Sigmoid colon (tissue), 7 donors: ENCODE data around the gene DACT2. TPM values are rescaled to one million over a fixed set of nuclear protein-coding genes. Genes with fewer than 3 reads are reported as not detected.

ENCODE experiments used
- DNase-seq: peaks from one replicate; pipeline ENCODE4 v3.0.0-alpha.2; 2019
- H3K27ac ChIP-seq, 4 donors: fragments of 200-600 bp; sonication (generic); one replicate each; pipeline ENCODE4 v1.5.1; 2016 to 2019; ENCODE audit warnings: mild to moderate bottlenecking in 1 of 4
- H3K27me3 ChIP-seq, 3 donors: fragments of 200-600 bp; sonication (generic); one replicate each; pipeline ENCODE4 v1.5.1; 2019; ENCODE audit warnings: mild to moderate bottlenecking in 1 of 3
- H3K36me3 ChIP-seq, 4 donors: fragments of 200-600 bp; sonication (generic); one replicate each; pipeline ENCODE4 v1.5.1; 2016 to 2019
- H3K4me1 ChIP-seq, 4 donors: fragments of 200-600 bp; sonication (generic); one replicate each; pipeline ENCODE4 v1.5.1; 2017 to 2019
- H3K4me3 ChIP-seq, 4 donors: fragments of 200-600 bp; sonication (generic); one replicate each; pipeline ENCODE4 v1.5.1; 2017 to 2019; ENCODE audit warnings: mild to moderate bottlenecking in 2 of 4, moderate library complexity in 1 of 4
- H3K9me3 ChIP-seq, 4 donors: fragments of 200-600 bp in 3 of 4; sonication (generic) in 3 of 4; one replicate each; pipeline versions ENCODE4 v1.5.1 to v1.6.1; 2013 to 2019
- EP300 ChIP-seq, 4 donors: sonication (generic); formaldehyde crosslinking; IDR thresholded peaks; one replicate each; pipeline ENCODE4 v1.6.1; 2017; ENCODE audit warnings: antibody characterized with exemption in 4 of 4
- POLR2A ChIP-seq, 2 donors: fragments of 450-650 bp; IDR thresholded peaks; one replicate each; pipeline ENCODE4 v1.6.1; 2016; ENCODE audit warnings: antibody characterized with exemption in 2 of 2, mild to moderate bottlenecking in 2 of 2, moderate library complexity in 2 of 2
- POLR2AphosphoS5 ChIP-seq, 4 donors: sonication (generic); formaldehyde crosslinking; IDR thresholded peaks; one replicate each; pipeline ENCODE4 v1.6.1; 2017; ENCODE audit warnings: antibody characterized with exemption in 4 of 4
- WGBS, 2 donors: extraction: QIAGEN DNeasy Blood & Tissue Kit; methylation state at CpG; one replicate each; pipeline ENCODE4 v1.1.7; 2013; 5-methylcytosine and 5-hydroxymethylcytosine counted together
- intact Hi-C: fragments of 100-400 bp; cut with DNase I; formaldehyde crosslinking; loops from one replicate; pipeline ENCODE4 v1.15.1; 2023
- polyA plus RNA-seq, 3 donors: library from polyadenylated mRNA; stranded (reverse); fragments of 200-250 nt; gene quantifications; one replicate each; pipeline ENCODE4 v1.2.3, GENCODE V29; 2013
- total RNA-seq, 4 donors: library from RNA; depleted of rRNA; stranded (reverse); fragments of >200 nt; gene quantifications; one replicate each; pipeline ENCODE4 v1.1.0, GENCODE V29; 2016
- TF ChIP-seq, protein P1 (sequence below), 4 experiments: fragments of 450-650 bp in 3 of 4; fragments of 200-600 bp in 1 of 4; IDR thresholded peaks; one replicate each; pipeline ENCODE4 v1.5.1; 2016 to 2019; ENCODE audit warnings: antibody characterized with exemption in 4 of 4, mild to moderate bottlenecking in 3 of 4, moderate library complexity in 2 of 4
- donor health status: healthy with polysubstance abuse.
- donor health status: Bipolar disorder and iron deficiency.
- donor health status: healthy.

DACT2 gene
- total and polyA plus RNA-seq, 7 donors, result 0.16 to 1.1 (median 0.60) TPM

DNA sequence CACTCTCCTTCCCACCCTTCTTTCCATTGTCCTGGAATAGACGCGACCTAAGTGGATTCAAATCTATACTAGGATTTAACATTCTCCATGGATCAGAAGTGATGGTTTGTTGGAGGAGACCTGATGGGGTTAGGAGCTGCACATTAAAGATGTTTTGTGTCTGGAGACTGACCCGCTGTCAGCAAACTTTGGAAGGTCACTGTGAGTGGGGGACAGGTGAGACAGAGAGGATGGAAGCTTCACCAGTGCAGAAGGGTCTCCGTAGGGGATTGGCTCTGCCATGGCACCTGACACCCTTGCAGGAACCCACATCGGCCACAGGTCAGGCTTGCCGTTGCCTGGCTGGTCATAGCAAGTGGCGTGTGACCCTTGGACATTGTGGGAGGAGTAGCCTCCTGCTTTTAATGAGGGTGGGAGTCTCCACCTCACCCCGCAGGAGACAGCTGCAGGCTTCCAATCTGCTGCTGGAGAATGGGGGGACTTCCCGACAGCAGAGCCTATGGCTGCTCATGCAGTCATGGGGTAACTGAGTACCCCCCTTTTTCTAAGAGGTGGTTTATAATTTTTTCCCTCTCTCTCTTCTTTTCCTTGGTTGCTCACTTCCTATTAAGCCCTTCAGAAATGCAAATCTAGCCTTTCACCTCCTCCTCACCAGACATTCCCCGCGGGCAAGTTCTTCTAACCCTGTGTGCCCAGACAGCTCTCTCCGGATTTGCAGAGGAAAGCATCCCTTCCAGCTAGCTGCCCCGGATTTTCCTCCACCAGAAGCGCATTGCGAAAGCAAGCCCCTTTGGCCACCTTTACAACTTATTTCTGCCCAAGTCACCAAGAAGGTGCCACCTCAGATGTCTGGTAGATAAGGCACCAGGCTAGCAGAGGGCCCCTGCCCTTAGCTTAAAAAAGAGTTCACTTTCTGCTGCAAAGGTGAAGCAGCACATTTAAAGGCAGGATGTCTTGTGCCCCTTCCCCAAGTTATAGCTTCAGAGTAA, 53.5 kb downstream of the DACT2 start:
- 86 to 88% methylated on average over 15 of the region's 15 CpGs for WGBS, 2 donors
- Histone ChIP-seq H3K4me3 (no peak overlapping the region), H3K36me3 (no peaks in the 10 kb centered on the region), H3K27ac (no peak overlapping the region), H3K9me3 (no peaks in the 10 kb centered on the region), H3K4me1 (no peaks in the 10 kb centered on the region), H3K27me3 (no peaks in the 10 kb centered on the region)
- no peak for DNase-seq
- TF ChIP-seq POLR2AphosphoS5 (IDR thresholded peaks at IDR 0.05), result no peak
- TF ChIP-seq, protein P1, sequence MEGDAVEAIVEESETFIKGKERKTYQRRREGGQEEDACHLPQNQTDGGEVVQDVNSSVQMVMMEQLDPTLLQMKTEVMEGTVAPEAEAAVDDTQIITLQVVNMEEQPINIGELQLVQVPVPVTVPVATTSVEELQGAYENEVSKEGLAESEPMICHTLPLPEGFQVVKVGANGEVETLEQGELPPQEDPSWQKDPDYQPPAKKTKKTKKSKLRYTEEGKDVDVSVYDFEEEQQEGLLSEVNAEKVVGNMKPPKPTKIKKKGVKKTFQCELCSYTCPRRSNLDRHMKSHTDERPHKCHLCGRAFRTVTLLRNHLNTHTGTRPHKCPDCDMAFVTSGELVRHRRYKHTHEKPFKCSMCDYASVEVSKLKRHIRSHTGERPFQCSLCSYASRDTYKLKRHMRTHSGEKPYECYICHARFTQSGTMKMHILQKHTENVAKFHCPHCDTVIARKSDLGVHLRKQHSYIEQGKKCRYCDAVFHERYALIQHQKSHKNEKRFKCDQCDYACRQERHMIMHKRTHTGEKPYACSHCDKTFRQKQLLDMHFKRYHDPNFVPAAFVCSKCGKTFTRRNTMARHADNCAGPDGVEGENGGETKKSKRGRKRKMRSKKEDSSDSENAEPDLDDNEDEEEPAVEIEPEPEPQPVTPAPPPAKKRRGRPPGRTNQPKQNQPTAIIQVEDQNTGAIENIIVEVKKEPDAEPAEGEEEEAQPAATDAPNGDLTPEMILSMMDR (IDR thresholded peaks at IDR 0.05), result no peak
- TF ChIP-seq POLR2A (IDR thresholded peaks at IDR 0.05), result no peak
- no peak for TF ChIP-seq EP300 (IDR thresholded peaks at IDR 0.05)
- intact Hi-C loops, result no loop called here

DNA sequence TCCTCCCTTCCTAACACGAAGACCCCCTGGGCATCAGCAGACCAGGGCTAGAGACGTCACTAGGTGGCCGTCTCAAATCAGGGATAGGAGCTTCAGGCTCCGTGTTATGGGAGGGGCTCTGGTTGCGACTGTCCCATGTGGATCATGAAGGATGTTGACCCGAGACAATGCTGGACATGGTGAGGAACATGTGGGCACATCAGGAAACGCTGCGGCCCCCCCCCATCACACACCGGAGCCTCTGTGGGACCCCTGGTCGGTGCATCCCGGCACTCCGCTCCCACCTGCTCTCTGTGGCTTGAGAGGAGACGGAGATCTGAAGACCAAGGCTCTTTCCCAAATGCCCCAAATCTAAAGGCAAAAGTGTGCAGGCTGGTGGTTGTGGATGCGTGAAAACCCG, 54.2 kb downstream of the DACT2 start:
- peak; percentile 52 for DNase-seq
- intact Hi-C loops, result no loop called here

DNA sequence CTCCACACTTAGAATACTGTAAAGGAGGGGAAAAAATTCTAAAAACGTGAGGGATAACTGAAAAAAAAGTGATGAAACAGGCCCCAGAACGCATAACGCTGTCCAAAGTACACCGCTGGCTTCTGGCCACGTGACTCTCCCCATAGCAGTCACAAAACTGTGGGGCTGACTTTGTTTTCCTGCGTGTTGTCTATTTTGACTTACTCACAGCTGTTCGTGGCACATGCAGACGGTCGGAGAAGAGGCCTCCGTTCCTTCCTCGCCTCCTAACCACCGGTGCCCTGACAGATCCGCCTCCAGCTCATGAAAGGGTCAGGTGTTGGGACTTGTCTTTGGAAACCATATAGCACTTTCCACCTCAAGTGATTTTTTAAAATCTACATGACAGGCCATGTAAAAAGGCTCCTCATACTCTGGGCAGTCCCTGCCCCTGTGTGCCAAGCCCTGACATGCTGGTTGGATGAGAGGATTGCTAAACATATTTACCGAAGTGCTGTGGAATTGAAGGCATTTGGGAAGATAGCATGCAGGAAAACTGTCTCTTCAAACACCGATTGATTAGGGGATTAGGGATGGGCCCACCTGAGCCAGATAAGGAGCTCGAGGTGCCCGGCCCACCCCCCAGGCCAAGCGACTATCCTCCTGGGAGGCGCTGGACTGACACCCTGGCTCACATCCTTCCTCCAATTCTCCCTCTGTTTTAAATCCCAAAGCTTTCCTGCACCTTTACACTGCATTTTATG, 54.8 kb downstream of the DACT2 start:
- DNase-seq, result peak; percentile 50
- WGBS, 2 donors, result 37 to 62% methylated on average over 19 of the region's 19 CpGs

More for the DNA sequence above, 54.2 kb downstream of the DACT2 start:
- no peak for TF ChIP-seq EP300 (IDR thresholded peaks at IDR 0.05)
- no peak for TF ChIP-seq POLR2A (IDR thresholded peaks at IDR 0.05)
- TF ChIP-seq, protein P1 (IDR thresholded peaks at IDR 0.05), result no peak
- no peak for TF ChIP-seq POLR2AphosphoS5 (IDR thresholded peaks at IDR 0.05)
- H3K4me1 ChIP-seq, result no peaks in the 10 kb centered on the region
- no peak overlapping the region for H3K4me3 ChIP-seq
- H3K36me3 ChIP-seq, result no peaks in the 10 kb centered on the region
- H3K27ac ChIP-seq, result no peak overlapping the region
- H3K27me3 ChIP-seq, result no peaks in the 10 kb centered on the region
- 88 to 92% methylated on average over 15 of the region's 15 CpGs for WGBS, 2 donors
- H3K9me3 ChIP-seq, result no peaks in the 10 kb centered on the region

DNA sequence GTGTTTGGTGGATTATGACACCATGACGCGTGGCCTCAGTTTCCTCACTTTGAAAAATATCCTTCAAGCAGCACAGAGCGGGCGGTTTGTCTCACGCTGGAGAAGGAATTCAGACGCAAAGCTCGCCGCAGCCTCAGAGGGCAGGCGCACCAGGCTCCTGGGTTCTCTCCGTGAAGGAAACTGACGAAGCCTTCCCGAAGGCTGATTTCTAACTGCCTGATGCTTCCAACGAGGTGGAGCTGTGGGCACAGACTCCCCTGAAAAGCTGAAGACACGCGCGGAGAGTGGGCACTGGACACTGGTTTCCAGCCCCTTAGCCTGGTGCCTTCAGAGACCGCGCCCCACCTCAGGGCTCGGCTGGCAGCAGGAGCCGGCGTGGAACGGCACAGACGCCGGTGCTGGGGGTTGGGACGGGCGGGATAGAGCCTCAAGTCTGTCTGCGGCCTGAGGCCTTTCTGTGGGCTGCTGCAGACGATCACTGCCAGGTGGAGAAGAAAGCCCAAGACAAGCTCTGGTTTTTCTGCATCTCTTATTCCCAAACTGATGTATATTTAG, 56.1 kb downstream of the DACT2 start:
- H3K4me1 ChIP-seq, result no peaks in the 10 kb centered on the region
- H3K27ac ChIP-seq, result no peak overlapping the region
- WGBS, 2 donors, result 91 to 92% methylated on average over 28 of the region's 28 CpGs
- TF ChIP-seq POLR2AphosphoS5 (IDR thresholded peaks at IDR 0.05), result no peak
- TF ChIP-seq, protein P1 (IDR thresholded peaks at IDR 0.05), result no peak
- no peak for TF ChIP-seq EP300 (IDR thresholded peaks at IDR 0.05)
- TF ChIP-seq POLR2A (IDR thresholded peaks at IDR 0.05), result no peak
- no peak for DNase-seq
- no peak overlapping the region for H3K4me3 ChIP-seq
- H3K9me3 ChIP-seq, result no peaks in the 10 kb centered on the region
- H3K36me3 ChIP-seq, result no peaks in the 10 kb centered on the region
- intact Hi-C loops, result no loop called here
- no peaks in the 10 kb centered on the region for H3K27me3 ChIP-seq

More for the DNA sequence above, 54.8 kb downstream of the DACT2 start:
- H3K9me3 ChIP-seq, result no peaks in the 10 kb centered on the region
- no peaks in the 10 kb centered on the region for H3K4me1 ChIP-seq
- no peaks in the 10 kb centered on the region for H3K36me3 ChIP-seq
- H3K27ac ChIP-seq, result no peak overlapping the region
- H3K27me3 ChIP-seq, result no peaks in the 10 kb centered on the region
- TF ChIP-seq POLR2A (IDR thresholded peaks at IDR 0.05), result no peak
- TF ChIP-seq, protein P1 (IDR thresholded peaks at IDR 0.05), result no peak
- no peak for TF ChIP-seq POLR2AphosphoS5 (IDR thresholded peaks at IDR 0.05)
- TF ChIP-seq EP300 (IDR thresholded peaks at IDR 0.05), result no peak
- H3K4me3 ChIP-seq, result no peak overlapping the region
- intact Hi-C loops, result no loop called here
